GM23338 (cell line): ENCODE data around the gene CTAGE1. TPM values are rescaled to one million over a fixed set of nuclear protein-coding genes. Genes with fewer than 3 reads are reported as not detected.
A peak's percentile ranks its signal among the peaks of the same experiment; 100 is the strongest.

Experiments used
- ATAC-seq: fragments of 200-7000 bp; cut with Tn5 transposase; 3 replicates; pipeline ENCODE4 v1.9.1; 2020
- DNase-seq: peaks from one replicate; pipeline ENCODE4 v3.0.0-alpha.2; 2015; ENCODE audit warnings: low spot score
- H2AFZ ChIP-seq: fragments of 200-600 bp; sonication (generic); 2 replicates; pipeline ENCODE4 v1.8.0; 2016; ENCODE audit warnings: antibody characterized with exemption, mild to moderate bottlenecking, moderate library complexity
- H3F3A ChIP-seq: fragments of 200-600 bp; sonication (generic); replicated peaks from 2 replicates; pipeline ENCODE4 v1.8.0; 2017; ENCODE audit warnings: antibody characterized with exemption, mixed run types, low read depth
- H3K27ac ChIP-seq: fragments of 200-600 bp; sonication (generic); 2 replicates; pipeline ENCODE4 v1.6.1; 2016; ENCODE audit warnings: low read depth
- H3K27me3 ChIP-seq: fragments of 200-600 bp; sonication (generic); 2 replicates; pipeline ENCODE4 v1.8.0; 2016; ENCODE audit warnings: mild to moderate bottlenecking, mixed run types, moderate library complexity; ENCODE audit not compliant: insufficient read depth
- H3K36me3 ChIP-seq: fragments of 200-600 bp; sonication (generic); 2 replicates; pipeline ENCODE4 v1.8.0; 2016; ENCODE audit warnings: mild to moderate bottlenecking; ENCODE audit not compliant: insufficient read depth
- H3K4me1 ChIP-seq: fragments of 200-600 bp; sonication (generic); 2 replicates; pipeline ENCODE4 v1.8.0; 2016; ENCODE audit warnings: mild to moderate bottlenecking, moderate library complexity; ENCODE audit not compliant: insufficient read depth
- H3K4me2 ChIP-seq: fragments of 200-600 bp; sonication (generic); 2 replicates; pipeline ENCODE4 v1.7.1; 2017; ENCODE audit warnings: mixed run types
- H3K4me3 ChIP-seq: fragments of 200-600 bp; sonication (generic); 2 replicates; pipeline ENCODE4 v1.6.1; 2016; ENCODE audit warnings: mixed run types
- H3K79me2 ChIP-seq: fragments of 200-600 bp; sonication (generic); replicated peaks from 2 replicates; pipeline ENCODE4 v1.8.0; 2017; ENCODE audit warnings: mild to moderate bottlenecking; ENCODE audit not compliant: insufficient read depth
- H3K9me2 ChIP-seq: fragments of 200-600 bp; sonication (generic); 2 replicates; pipeline ENCODE4 v1.8.0; 2017; ENCODE audit not compliant: insufficient read depth
- H4K20me1 ChIP-seq: fragments of 200-600 bp; sonication (generic); replicated peaks from 2 replicates; pipeline ENCODE4 v1.8.0; 2017; ENCODE audit warnings: mild to moderate bottlenecking; ENCODE audit not compliant: insufficient read depth
- H3K27ac Mint-ChIP-seq: 2 replicates; pipeline ENCODE4 v1.8.0; 2020; ENCODE audit warnings: inconsistent platforms, mild to moderate bottlenecking, moderate library complexity, mixed read lengths
- H3K27me3 Mint-ChIP-seq: 3 replicates; pipeline ENCODE4 v1.8.0; 2022; ENCODE audit warnings: low read depth, mild to moderate bottlenecking, moderate library complexity, mixed read lengths, inconsistent platforms; ENCODE audit not compliant: insufficient read depth, poor library complexity
- H3K36me3 Mint-ChIP-seq: 3 replicates; pipeline ENCODE4 v1.8.0; 2021; ENCODE audit warnings: low read depth, mild to moderate bottlenecking, inconsistent platforms, moderate library complexity, mixed read lengths
- H3K4me1 Mint-ChIP-seq: 3 replicates; pipeline ENCODE4 v1.8.0; 2020; ENCODE audit warnings: mild to moderate bottlenecking, inconsistent platforms, mixed read lengths
- H3K4me3 Mint-ChIP-seq: 3 replicates; pipeline ENCODE4 v1.8.0; 2021; ENCODE audit warnings: moderate library complexity, mild to moderate bottlenecking, inconsistent platforms, mixed read lengths
- H3K9me3 Mint-ChIP-seq: 3 replicates; pipeline ENCODE4 v1.8.0; 2020; ENCODE audit warnings: moderate library complexity, mild to moderate bottlenecking, inconsistent platforms, mixed read lengths
- CREB1 ChIP-seq: fragments of 250-450 bp; sonication (Bioruptor Pico); IDR thresholded peaks from 2 replicates; pipeline ENCODE4 v1.5.0; 2020; ENCODE audit warnings: low read depth, mild to moderate bottlenecking, moderate library complexity
- EZH2 ChIP-seq: fragments of 200-600 bp; sonication (generic); IDR thresholded peaks from one replicate; pipeline ENCODE4 v1.8.0; 2017; ENCODE audit warnings: antibody characterized with exemption, mild to moderate bottlenecking, low read depth; ENCODE audit not compliant: unreplicated experiment
- EZH2phosphoT487 ChIP-seq: fragments of 200-600 bp; sonication (generic); IDR thresholded peaks from one replicate; pipeline ENCODE4 v1.8.1; 2018; ENCODE audit warnings: antibody characterized with exemption; ENCODE audit not compliant: unreplicated experiment
- JUNB ChIP-seq: IDR thresholded peaks from one replicate; pipeline ENCODE4 v1.6.1; 2016; ENCODE audit warnings: antibody characterized with exemption; ENCODE audit not compliant: unreplicated experiment
- NANOG ChIP-seq: IDR thresholded peaks from 2 replicates; pipeline ENCODE4 v1.6.1; 2016; ENCODE audit warnings: antibody characterized with exemption, borderline replicate concordance
- POLR2AphosphoS5 ChIP-seq: IDR thresholded peaks from 2 replicates; pipeline ENCODE4 v1.6.1; 2016; ENCODE audit warnings: antibody characterized with exemption, low read depth
- STAT1 ChIP-seq: IDR thresholded peaks from one replicate; pipeline ENCODE4 v1.6.1; 2016; ENCODE audit warnings: antibody characterized with exemption; ENCODE audit not compliant: unreplicated experiment
- ZNF114 ChIP-seq: fragments of 250-450 bp; sonication (Bioruptor Pico); IDR thresholded peaks from 2 replicates; pipeline ENCODE4 v1.5.0; 2020; ENCODE audit warnings: mild to moderate bottlenecking, moderate library complexity
- ZNF331 ChIP-seq: fragments of 250-450 bp; sonication (Bioruptor Pico); IDR thresholded peaks from 2 replicates; pipeline ENCODE4 v1.5.0; 2020; ENCODE audit warnings: low read depth, mild to moderate bottlenecking, moderate library complexity
- polyA plus RNA-seq: library from polyadenylated mRNA; unstranded; fragments of >200 nt; fragmentation: Nextera tagmentation; extraction: Ambion mirVana; gene quantifications from 2 replicates; pipeline ENCODE4 v1.2.1, GENCODE V29; 2016
- total RNA-seq: library from RNA; depleted of rRNA; stranded (reverse); fragments of >200 nt; shearing (Covaris generic); gene quantifications from 2 replicates; pipeline ENCODE4 v1.2.3, GENCODE V29; 2014
- TF ChIP-seq, protein P1 (sequence below), 2 experiments: fragments of 200-600 bp in 1 of 2; sonication (generic) in 1 of 2; conservative IDR thresholded peaks; 2 replicates each; pipeline versions ENCODE4 v1.5.1 to v1.6.1; 2016 to 2017; ENCODE audit warnings: antibody characterized with exemption in 2 of 2, low read depth in 2 of 2, mild to moderate bottlenecking in 2 of 2, moderate library complexity in 1 of 2
- TF ChIP-seq, protein P2 (sequence below): IDR thresholded peaks from 2 replicates; pipeline ENCODE4 v1.6.1; 2016; ENCODE audit warnings: antibody characterized with exemption
- TF ChIP-seq, protein P3 (sequence below): IDR thresholded peaks from one replicate; pipeline ENCODE4 v1.6.1; 2018; ENCODE audit warnings: antibody characterized with exemption; ENCODE audit not compliant: unreplicated experiment

Gene CTAGE1
- total and polyA plus RNA-seq, 2 experiments from 2014 or later, result 0.03 to 0.06 TPM

DNA sequence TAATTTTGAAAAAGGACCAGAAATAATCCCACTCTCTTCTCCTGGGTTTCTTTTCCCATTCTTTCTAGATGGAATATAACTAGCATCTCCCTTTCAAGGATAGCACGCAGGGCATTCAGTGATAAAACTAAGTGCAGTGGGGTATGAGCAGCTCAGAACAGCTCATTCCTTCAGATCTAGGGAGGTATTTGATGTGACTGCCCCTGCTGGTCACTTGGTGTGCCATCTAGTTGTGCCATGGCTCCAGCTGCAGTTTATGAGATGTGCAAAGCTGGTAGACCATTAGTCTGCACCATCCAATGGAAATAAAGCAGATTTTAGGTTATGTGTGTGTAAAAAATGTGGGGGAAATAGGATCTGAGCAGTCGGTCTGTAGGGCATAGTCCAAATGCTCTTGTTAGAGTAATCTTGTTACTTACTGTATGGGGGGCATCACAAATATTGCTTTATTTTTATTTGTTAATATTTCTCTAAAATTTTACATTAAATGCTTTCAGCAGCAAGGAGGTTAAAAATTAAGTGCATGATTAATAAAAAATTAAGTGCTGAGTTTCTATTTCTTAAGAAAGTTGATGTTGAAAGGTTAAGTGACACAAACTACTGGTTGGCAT lies 38.9 kb downstream of the CTAGE1 start:
- ATAC-seq, result peak; percentile 92
- TF ChIP-seq, protein P1, sequence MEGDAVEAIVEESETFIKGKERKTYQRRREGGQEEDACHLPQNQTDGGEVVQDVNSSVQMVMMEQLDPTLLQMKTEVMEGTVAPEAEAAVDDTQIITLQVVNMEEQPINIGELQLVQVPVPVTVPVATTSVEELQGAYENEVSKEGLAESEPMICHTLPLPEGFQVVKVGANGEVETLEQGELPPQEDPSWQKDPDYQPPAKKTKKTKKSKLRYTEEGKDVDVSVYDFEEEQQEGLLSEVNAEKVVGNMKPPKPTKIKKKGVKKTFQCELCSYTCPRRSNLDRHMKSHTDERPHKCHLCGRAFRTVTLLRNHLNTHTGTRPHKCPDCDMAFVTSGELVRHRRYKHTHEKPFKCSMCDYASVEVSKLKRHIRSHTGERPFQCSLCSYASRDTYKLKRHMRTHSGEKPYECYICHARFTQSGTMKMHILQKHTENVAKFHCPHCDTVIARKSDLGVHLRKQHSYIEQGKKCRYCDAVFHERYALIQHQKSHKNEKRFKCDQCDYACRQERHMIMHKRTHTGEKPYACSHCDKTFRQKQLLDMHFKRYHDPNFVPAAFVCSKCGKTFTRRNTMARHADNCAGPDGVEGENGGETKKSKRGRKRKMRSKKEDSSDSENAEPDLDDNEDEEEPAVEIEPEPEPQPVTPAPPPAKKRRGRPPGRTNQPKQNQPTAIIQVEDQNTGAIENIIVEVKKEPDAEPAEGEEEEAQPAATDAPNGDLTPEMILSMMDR (conservative IDR thresholded peaks at IDR 0.05; ENCODE audit: low read depth in 2 of 2), result peak; percentile 51 to 66
- no peak for TF ChIP-seq STAT1
- Mint-ChIP-seq H3K36me3 (no peaks in the 10 kb centered on the region), H3K4me1 (no peaks in the 10 kb centered on the region), H3K9me3 (no peaks in the 10 kb centered on the region), H3K27ac (no peak overlapping the region), H3K27me3 (peaks cover 3% of the 10 kb centered on the region), H3K4me3 (no peak overlapping the region)
- peak; percentile 69 for DNase-seq
- Histone ChIP-seq H3K9me2 (no peaks in the 10 kb centered on the region), H3K27ac (no peak overlapping the region), H3F3A (no peaks in the 10 kb centered on the region), H4K20me1 (no peaks in the 10 kb centered on the region), H3K4me3 (no peak overlapping the region), H3K4me2 (no peak overlapping the region), H2AFZ (no peak overlapping the region), H3K27me3 (no peaks in the 10 kb centered on the region), H3K36me3 (no peaks in the 10 kb centered on the region), H3K79me2 (no peaks in the 10 kb centered on the region), H3K4me1 (no peaks in the 10 kb centered on the region)

DNA sequence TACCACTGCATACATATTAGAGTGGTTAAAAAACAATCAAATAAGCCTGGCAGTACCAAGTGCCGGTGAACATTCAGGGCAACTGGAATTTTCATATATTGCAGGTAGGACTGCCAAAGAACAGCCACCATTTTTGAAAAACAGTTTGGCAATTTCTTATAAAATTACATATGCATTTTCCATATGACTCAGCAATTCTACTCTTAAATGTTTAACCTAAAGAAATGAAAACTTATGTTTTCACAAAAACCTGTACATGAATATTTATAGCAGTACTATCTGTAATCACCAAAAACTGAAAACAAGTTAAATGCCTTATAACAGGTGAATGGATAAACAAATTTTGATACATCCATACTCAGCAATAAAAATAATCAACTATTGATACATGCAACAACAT lies 39.9 kb downstream of the CTAGE1 start:
- Histone ChIP-seq H3K9me2 (no peaks in the 10 kb centered on the region), H3K79me2 (no peaks in the 10 kb centered on the region), H2AFZ (no peak overlapping the region), H3K27ac (no peak overlapping the region), H3F3A (no peaks in the 10 kb centered on the region), H3K4me2 (no peak overlapping the region), H3K27me3 (no peaks in the 10 kb centered on the region), H4K20me1 (no peaks in the 10 kb centered on the region), H3K4me3 (no peak overlapping the region), H3K36me3 (no peaks in the 10 kb centered on the region), H3K4me1 (no peaks in the 10 kb centered on the region)
- H3K9me3 Mint-ChIP-seq, result peaks cover 3% of the 10 kb centered on the region; the same call in 1 of the 3 replicates
- H3K36me3 Mint-ChIP-seq, result no peaks in the 10 kb centered on the region
- ATAC-seq (no peak), DNase-seq (no peak)
- H3K4me1 Mint-ChIP-seq, result no peaks in the 10 kb centered on the region
- H3K4me3 Mint-ChIP-seq, result no peak overlapping the region
- peaks cover 3% of the 10 kb centered on the region for H3K27me3 Mint-ChIP-seq
- TF ChIP-seq EZH2 (no peak), NANOG (no peak), ZNF114 (CRISPR knock-in tag) (no peak), CREB1 (no peak), JUNB (no peak), POLR2AphosphoS5 (no peak), EZH2phosphoT487 (no peak), STAT1 (no peak), ZNF331 (CRISPR knock-in tag) (no peak)
- TF ChIP-seq, protein P1 (conservative IDR thresholded peaks at IDR 0.05; ENCODE audit: low read depth in 2 of 2), result no peak
- TF ChIP-seq, protein P2, sequence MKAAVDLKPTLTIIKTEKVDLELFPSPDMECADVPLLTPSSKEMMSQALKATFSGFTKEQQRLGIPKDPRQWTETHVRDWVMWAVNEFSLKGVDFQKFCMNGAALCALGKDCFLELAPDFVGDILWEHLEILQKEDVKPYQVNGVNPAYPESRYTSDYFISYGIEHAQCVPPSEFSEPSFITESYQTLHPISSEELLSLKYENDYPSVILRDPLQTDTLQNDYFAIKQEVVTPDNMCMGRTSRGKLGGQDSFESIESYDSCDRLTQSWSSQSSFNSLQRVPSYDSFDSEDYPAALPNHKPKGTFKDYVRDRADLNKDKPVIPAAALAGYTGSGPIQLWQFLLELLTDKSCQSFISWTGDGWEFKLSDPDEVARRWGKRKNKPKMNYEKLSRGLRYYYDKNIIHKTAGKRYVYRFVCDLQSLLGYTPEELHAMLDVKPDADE, result no peak
- TF ChIP-seq, protein P3, sequence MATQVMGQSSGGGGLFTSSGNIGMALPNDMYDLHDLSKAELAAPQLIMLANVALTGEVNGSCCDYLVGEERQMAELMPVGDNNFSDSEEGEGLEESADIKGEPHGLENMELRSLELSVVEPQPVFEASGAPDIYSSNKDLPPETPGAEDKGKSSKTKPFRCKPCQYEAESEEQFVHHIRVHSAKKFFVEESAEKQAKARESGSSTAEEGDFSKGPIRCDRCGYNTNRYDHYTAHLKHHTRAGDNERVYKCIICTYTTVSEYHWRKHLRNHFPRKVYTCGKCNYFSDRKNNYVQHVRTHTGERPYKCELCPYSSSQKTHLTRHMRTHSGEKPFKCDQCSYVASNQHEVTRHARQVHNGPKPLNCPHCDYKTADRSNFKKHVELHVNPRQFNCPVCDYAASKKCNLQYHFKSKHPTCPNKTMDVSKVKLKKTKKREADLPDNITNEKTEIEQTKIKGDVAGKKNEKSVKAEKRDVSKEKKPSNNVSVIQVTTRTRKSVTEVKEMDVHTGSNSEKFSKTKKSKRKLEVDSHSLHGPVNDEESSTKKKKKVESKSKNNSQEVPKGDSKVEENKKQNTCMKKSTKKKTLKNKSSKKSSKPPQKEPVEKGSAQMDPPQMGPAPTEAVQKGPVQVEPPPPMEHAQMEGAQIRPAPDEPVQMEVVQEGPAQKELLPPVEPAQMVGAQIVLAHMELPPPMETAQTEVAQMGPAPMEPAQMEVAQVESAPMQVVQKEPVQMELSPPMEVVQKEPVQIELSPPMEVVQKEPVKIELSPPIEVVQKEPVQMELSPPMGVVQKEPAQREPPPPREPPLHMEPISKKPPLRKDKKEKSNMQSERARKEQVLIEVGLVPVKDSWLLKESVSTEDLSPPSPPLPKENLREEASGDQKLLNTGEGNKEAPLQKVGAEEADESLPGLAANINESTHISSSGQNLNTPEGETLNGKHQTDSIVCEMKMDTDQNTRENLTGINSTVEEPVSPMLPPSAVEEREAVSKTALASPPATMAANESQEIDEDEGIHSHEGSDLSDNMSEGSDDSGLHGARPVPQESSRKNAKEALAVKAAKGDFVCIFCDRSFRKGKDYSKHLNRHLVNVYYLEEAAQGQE, result no peak
- H3K27ac Mint-ChIP-seq, result no peak overlapping the region
